GM12874 (cell line): ENCODE results near the gene CYP3A4.

Experiments used
- CTCF ChIP-seq: IDR thresholded peaks from 2 replicates; pipeline ENCODE4 v1.5.1; 2011; ENCODE audit warnings: low read depth, mild to moderate bottlenecking, control low read depth, low read length, moderate library complexity; ENCODE audit not compliant: insufficient read depth

CYP3A4 gene

GRCh38 chr7:99789441-99790070 lies 5.6 kb upstream of the CYP3A4 start:
- TF ChIP-seq CTCF, result no peak

DNA sequence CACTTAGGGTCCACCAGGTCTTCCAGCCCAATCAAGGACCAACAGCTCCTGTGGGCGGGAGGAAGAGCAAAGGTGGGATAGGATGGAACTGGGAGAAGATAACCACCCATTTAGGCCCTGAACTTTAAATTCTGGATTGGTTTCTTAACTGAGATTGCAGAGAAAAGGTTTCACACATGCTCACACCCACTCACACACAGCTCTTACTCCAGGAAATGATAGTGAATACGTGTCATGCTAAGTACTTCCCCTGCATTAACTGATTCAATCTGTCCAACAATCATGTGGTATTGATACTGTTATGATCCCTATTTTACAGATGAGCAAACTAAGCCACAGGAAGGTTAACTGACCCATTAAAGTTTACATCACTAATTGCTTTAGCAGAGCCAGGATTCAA lies 4.6 kb upstream of the CYP3A4 start:
- TF ChIP-seq CTCF, result no peak

DNA sequence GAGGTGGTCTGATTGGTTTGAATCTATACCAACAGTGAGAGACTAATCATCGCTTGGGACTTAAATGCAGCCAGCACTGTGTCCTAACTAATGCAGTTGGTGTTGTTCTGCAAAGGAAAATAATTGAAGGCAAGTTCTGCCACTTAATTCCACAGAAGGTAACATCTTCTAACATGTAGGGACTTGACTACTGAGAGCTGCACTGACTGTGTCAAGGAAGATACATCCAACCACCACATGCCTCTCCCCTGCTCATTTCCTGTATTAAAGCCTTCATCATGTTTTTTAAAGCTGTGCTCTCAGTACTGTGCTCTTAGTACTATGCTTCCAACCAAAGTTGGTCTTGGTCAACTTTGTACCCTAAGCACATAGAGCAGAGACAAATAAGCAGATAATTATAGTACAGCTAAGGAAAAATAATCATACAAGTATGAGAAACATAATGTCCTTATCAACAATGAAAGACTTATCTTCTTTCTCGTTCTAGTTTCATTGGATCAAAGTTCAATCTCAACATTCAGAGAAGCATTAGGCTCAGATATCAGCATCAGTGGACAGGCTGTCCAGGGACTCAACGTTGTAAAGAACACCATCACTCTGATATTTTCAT lies 2.8 kb upstream of the CYP3A4 start:
- TF ChIP-seq CTCF, result no peak

- no peak for TF ChIP-seq CTCF
These were observed 1.7 kb downstream of the CYP3A4 start for GRCh38 chr7:99782012-99782953.

- TF ChIP-seq CTCF, result no peak
These were observed 3.4 kb downstream of the CYP3A4 start for GRCh38 chr7:99780588-99780987.

DNA sequence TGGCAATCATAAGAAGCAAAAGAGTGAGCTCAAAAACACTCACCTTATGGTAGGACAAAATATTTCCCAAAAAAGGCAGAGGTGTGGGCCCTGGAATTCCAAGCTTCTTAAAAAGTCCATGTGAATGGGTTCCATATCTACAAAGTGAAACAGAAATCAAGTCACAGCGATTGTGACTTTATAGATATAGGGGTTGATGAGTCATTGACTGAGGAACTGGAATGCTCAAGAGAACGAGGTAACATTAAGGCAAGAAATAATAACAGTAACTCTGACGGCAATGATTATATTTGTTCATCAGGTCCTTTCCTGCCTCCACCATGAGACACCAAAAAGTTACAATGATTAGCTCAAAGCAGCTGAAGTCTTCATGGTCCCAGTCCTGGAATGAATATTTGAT lies 4.0 kb downstream of the CYP3A4 start:
- no peak for TF ChIP-seq CTCF

- no peak for TF ChIP-seq CTCF
These were observed 5.1 kb downstream of the CYP3A4 start for GRCh38 chr7:99778880-99779279.
